Erythroblast (primary cell): Measurements from ENCODE around the gene GFI1B.
"Not testable (repeated sequence)": the region's sequence is repeated elsewhere in the genome, so short reads cannot be mapped to it uniquely, and the experiment has no call there.

Experiments used
- DNase-seq, 2 experiments: peaks; one replicate each; lab custom pipeline; 2025; lab: John Stamatoyannopoulos, UW
- GATA1 ChIP-seq: IDR thresholded peaks from 2 replicates; pipeline ENCODE4 v1.6.1; 2011; ENCODE audit warnings: low read depth, mild to moderate bottlenecking, control low read depth, low read length, moderate library complexity
- POLR2A ChIP-seq: IDR thresholded peaks from 2 replicates; pipeline ENCODE4 v1.6.1; 2011; ENCODE audit warnings: mild to moderate bottlenecking, low read length

The GFI1B gene

GRCh38 chr9:132949709-132950108, 28.8 kb upstream of the GFI1B start:
- no peak for DNase-seq
- TF ChIP-seq POLR2A (no peak), GATA1 (no peak)

DNA sequence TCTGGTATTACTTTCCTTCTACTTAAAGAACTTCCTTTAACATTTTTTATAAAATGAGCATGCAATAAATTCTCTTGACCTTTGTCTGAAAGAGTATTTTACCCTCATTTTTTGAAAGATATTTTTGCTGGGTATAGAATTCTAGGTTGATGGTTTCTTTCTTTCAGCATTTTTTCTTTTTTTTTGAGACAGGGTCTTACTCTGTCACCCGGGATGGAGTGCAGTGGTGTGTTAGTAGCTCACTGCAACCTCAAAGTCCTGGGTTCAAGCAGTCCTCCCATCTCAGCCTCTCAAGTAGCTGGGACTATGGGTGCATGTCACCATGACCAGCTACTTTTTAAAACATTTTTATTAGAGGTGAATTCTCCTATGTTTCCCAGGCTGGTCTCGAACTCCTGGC, 23.4 kb upstream of the GFI1B start:
- TF ChIP-seq POLR2A (no peak), GATA1 (no peak)

DNA sequence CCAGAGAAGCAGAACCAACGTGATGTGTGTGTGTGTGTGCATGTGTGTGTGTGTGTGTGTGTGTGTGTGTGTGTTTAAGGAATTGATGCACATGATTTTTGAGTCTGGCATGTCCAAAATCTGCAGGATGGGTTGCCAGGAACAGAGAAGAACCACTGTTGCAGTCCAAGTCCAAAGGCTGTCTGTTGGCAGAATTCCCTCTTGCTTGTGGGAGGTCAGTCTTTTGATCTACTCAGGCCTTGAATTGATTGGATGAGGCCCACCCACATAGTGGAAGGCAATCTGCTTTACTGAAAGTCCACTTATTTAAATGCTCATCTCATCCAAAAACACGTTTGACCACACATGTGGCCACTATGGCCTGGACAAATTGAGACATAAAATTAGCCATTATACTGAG, 22.7 kb upstream of the GFI1B start:
- no peak for DNase-seq
- TF ChIP-seq POLR2A (no peak), GATA1 (no peak)

More for the DNA sequence above, 23.4 kb upstream of the GFI1B start:
- DNase-seq, result no peak

- no peak for DNase-seq
- TF ChIP-seq GATA1, result no peak
- no peak for TF ChIP-seq POLR2A
These were observed 20.7 kb upstream of the GFI1B start for GRCh38 chr9:132957805-132958204.

DNA sequence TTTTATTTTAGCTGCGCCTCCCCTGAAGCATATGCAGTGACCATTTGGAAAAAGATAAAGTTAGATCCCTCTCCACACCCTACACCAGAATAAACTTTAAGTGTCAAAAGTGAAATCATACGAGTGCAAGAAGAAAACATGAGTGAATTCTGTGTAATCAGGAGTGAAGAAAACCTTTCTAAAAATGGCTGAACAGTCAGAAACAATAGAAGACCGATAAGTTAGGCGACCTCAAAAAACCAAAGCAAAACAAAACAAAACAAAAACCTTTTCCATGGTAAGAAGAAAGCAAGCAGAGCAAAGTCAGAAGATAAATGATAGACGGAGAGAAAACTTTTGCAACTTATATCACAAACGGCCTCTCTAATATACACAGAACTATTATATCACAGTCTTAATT, 17.5 kb upstream of the GFI1B start:
- no peak for DNase-seq
- TF ChIP-seq GATA1, result no peak
- no peak for TF ChIP-seq POLR2A

GRCh38 chr9:132965478-132965877, 13.0 kb upstream of the GFI1B start:
- DNase-seq, result no peak
- TF ChIP-seq GATA1 (no peak), POLR2A (no peak)

- not testable (repeated sequence) for DNase-seq
These were observed 10.6 kb upstream of the GFI1B start for GRCh38 chr9:132967908-132968307.

DNA sequence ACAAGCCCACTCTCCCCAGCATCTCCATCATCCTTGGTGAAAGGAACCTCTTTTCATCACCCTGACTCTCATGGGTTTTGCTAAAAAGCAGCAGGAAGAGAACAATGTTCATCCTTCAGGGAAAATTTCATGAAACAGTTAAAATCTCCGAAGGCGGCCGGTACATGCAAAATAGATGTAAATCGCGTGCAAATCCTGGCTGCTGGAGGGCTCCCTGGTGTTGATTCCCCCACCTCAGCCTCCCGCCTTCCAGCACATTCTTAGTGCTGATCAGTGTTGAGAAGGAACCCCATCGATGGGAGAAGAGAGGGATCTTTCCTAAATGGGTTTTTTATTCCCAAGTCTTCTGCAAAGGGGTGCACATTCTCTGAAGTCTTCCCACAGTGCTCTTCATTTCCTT, 8.7 kb upstream of the GFI1B start:
- DNase-seq, result no peak
- TF ChIP-seq POLR2A (no peak), GATA1 (no peak)

- no peak for DNase-seq
- TF ChIP-seq POLR2A, result no peak
- no peak for TF ChIP-seq GATA1
These were observed 8.0 kb upstream of the GFI1B start for GRCh38 chr9:132970324-132971062.

DNA sequence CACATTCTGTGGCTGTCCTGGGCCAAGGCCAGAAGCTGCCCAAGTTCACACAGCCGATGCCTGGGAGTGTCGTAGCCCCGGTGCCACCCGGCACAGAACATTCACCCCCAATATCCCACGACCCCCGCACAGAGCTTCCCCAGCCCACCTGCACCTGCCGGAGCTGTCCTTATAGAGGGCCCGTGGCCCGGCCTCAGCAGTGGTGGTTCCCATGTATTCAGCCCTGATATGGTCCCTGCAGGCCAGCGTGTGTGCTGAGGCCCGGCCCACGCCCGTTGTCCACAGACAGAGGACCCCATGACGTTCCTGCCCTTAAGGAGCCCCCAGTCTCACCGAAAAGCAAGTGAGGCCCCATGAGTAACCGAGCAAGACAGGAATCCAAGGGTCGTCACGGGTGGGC, 5.3 kb upstream of the GFI1B start:
- no peak for TF ChIP-seq GATA1
- TF ChIP-seq POLR2A, result no peak
- DNase-seq, result no peak

DNA sequence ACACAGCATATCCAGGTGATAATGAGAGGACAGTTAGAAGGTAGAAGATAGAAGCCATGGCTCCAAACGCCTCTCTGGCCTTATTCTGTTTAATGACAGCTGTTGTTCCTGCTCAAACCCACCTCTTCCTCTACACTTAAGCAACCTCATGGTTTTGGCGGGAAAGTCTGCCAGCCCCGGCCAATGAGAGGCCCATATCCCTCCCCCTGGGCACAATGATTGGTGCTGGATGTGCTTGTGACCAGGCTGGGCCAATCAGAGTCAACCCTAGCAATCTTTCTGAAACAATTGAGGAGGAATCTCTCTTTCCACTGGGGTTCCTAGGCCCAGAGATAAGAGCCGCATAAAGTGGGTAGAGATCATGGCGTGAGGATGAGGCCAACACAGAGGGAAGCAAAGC, 4.8 kb upstream of the GFI1B start:
- TF ChIP-seq GATA1, result no peak
- TF ChIP-seq POLR2A, result no peak
- DNase-seq, result peak in 1 of 2 experiments; percentile 66

DNA sequence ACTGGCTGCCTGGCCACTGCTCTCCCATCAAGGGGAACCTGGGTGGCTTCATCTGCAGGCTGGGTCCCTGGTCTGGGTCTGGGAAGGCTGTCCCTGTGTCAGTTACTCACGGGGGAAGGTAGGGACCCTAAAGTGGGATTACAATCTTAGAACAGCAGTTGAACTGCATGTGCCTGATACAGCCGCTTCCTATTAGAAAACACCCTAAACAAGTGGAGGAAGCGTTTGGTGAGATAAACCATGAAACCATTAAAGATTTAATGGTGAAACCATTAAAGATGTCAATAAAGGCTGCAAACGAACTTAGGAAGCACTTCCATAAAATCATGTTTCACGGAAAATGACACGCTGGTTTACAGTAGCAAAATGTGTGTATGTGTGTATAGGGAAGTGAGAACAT, 2.5 kb upstream of the GFI1B start:
- DNase-seq, result no peak

DNA sequence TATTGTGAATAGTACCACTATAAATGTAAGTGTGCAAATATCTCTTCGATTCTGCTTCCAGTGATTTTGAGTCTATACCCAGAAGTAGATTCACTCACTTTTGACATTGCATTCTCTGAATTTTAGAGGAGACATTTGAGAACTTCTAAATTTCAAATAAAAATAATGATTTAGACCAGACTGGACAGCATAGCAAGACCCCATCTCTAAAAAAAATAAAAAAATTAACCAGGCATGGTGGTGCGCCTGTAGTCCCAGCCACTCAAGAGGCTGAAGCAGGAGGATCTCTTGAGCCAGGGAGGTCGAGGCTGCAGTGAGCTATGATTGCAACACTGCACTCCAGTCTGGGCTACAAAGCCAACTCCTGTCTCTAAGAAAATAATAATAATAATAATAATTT, 1.9 kb upstream of the GFI1B start:
- TF ChIP-seq POLR2A, result no peak
- TF ChIP-seq GATA1, result no peak
- no peak for DNase-seq

More for the DNA sequence above, 2.5 kb upstream of the GFI1B start:
- TF ChIP-seq POLR2A, result no peak
- TF ChIP-seq GATA1, result no peak

- TF ChIP-seq GATA1, result no peak
- TF ChIP-seq POLR2A, result no peak
- no peak for DNase-seq
These were observed 413 bp upstream of the GFI1B start for GRCh38 chr9:132978112-132978450.

DNA sequence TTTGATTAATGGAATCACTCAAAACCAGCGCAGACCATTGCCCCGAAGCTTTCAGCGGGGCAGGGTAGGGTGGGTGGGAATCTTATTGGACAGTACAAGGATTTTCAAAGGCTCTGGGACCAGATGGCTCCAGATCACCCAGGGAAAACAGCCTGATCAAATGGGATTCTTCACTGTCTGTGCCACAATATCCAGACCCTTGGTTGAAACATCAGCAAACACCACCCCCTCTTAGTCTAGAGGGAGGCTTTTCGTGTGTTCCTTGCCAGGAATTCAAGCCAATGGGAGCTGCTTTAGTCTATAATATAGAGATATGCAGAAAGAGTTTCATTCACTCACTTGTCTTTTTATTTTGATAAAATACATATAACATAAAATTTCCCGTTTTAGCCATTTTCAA, 1.7 kb downstream of the GFI1B start:
- no peak for DNase-seq
- TF ChIP-seq POLR2A (peak; percentile 1), GATA1 (no peak)

- DNase-seq, result peak in 1 of 2 experiments; percentile 57
- no peak for TF ChIP-seq POLR2A
- TF ChIP-seq GATA1, result no peak
These were observed 4.0 kb downstream of the GFI1B start for GRCh38 chr9:132982458-132982857.
